ENCODE data around the gene GPER1.
"Not testable (repeated sequence)": the region's sequence is repeated elsewhere in the genome, so short reads cannot be mapped to it uniquely, and the experiment has no call there.

GPER1 gene

DNA sequence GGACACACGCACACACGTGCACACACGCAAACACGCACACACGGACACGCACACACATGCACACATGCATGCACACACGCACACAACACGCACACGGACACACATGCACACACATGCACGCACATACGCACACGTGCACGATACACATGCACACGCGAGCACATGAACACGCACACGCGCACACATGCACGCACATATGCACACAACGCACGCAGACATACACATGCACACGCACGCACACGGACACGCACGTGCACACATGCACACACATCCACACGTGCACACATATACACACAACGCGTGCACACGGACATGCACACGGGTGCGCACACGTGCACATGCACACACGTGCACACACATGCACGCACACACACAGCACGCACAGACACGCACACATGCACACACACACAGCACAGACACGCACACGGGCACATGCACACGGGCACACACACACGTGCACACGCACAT lies 17.3 kb upstream of the GPER1 start:
- TF ChIP-seq, protein P1, sequence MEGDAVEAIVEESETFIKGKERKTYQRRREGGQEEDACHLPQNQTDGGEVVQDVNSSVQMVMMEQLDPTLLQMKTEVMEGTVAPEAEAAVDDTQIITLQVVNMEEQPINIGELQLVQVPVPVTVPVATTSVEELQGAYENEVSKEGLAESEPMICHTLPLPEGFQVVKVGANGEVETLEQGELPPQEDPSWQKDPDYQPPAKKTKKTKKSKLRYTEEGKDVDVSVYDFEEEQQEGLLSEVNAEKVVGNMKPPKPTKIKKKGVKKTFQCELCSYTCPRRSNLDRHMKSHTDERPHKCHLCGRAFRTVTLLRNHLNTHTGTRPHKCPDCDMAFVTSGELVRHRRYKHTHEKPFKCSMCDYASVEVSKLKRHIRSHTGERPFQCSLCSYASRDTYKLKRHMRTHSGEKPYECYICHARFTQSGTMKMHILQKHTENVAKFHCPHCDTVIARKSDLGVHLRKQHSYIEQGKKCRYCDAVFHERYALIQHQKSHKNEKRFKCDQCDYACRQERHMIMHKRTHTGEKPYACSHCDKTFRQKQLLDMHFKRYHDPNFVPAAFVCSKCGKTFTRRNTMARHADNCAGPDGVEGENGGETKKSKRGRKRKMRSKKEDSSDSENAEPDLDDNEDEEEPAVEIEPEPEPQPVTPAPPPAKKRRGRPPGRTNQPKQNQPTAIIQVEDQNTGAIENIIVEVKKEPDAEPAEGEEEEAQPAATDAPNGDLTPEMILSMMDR (IDR thresholded peaks at IDR 0.05; ENCODE audit: control insufficient read depth, insufficient read depth, low read depth, low read length, missing control alignments): no peak
- no peak for DNase-seq (ENCODE audit: low read depth)
- no peak overlapping the region for H3K4me3 ChIP-seq (ENCODE audit: control insufficient read depth, low read depth, low read length)

DNA sequence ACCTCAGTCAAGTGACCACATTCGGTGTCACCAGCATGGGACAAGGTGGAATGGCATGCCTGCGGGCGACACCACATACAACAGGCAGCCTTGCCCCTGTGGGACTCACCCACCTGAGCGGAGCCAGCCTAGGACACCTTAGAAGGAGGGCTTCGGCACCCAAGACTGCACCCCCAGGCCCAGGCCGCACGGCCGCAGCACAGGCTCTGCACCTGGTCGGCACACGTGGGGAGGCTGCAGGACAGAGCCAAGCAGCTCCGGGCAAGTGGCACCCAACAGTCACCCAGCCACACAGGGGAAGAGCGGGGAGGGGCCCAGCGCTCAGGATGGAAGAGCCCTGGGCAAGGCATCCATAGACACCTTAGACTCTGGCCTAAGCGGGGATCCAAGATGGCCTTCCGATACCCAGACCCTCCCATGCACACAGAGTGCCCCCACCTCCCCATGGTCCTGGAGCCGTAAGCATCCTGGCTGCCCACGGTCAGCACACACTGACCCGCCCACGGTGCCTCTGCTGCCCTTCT lies 16.1 kb upstream of the GPER1 start:
- no peak for DNase-seq (ENCODE audit: low read depth)
- TF ChIP-seq, protein P1 (IDR thresholded peaks at IDR 0.05; ENCODE audit: control insufficient read depth, insufficient read depth, low read depth, low read length, missing control alignments): no peak

DNA sequence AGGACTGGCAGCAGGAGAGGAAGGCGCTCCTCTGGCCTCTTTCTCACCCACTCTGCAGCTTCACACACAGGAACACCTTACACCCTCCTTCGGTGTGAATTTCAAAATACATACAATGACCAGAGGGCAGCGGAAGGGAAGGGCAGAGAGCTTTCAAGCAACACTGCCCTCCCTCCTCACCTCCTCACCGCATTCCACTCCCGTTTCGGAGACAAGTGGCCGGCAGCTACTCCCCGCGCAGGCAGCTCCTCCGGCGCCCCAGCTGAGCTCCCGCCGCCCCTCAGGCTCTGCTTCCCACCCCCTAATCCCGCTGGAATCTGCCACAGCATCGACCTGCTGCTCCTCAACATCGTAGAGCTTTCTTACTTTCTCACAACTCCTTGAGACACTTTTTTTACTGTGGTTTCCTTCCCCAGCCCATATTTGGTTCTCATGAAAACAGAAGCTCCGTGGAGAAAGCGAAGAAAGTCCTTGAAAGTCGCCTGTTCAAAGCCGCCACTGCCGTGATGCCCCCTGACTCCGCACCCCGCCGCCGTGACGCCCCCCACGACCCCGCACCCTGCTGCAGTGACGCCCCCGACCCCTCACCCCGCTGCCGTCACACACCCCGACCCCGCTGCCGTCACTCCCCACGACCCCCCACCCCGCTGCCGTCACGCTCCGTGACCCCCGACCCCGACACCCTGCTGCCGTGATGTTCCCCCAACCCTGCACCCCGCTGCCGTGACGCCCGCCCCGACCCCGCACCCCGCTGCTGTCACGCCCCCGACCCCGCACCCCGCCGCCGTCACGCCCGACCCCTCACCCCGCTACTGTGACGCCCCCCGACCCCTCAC lies 14.6 kb upstream of the GPER1 start:
- no peak for DNase-seq (ENCODE audit: low read depth)
- no peak overlapping the region for H3K4me3 ChIP-seq (ENCODE audit: control insufficient read depth, low read depth, low read length)
- TF ChIP-seq, protein P1 (IDR thresholded peaks at IDR 0.05; ENCODE audit: control insufficient read depth, insufficient read depth, low read depth, low read length, missing control alignments): no peak

More for the DNA sequence above, 16.1 kb upstream of the GPER1 start:
- no peak overlapping the region for H3K4me3 ChIP-seq (ENCODE audit: control insufficient read depth, low read depth, low read length)

DNA sequence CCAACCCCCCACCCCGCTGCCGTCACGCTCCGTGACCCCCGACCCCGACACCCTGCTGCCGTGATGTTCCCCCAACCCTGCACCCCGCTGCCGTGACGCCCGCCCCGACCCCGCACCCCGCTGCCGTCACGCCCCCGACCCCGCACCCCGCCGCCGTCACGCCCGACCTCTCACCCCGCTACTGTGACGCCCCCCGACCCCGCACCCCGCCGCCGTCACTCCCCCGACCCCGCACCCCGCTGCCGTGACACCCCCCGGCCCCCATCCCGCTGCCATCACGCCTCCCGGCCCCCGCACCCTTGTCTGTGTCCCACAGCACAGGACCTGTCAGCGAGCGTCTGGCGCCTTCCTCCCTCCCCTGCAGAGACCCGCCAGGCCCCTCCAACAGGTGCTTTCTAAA lies 13.9 kb upstream of the GPER1 start:
- not testable (repeated sequence) for H3K4me3 ChIP-seq (ENCODE audit: control insufficient read depth, low read depth, low read length); DNase-seq (ENCODE audit: low read depth)

DNA sequence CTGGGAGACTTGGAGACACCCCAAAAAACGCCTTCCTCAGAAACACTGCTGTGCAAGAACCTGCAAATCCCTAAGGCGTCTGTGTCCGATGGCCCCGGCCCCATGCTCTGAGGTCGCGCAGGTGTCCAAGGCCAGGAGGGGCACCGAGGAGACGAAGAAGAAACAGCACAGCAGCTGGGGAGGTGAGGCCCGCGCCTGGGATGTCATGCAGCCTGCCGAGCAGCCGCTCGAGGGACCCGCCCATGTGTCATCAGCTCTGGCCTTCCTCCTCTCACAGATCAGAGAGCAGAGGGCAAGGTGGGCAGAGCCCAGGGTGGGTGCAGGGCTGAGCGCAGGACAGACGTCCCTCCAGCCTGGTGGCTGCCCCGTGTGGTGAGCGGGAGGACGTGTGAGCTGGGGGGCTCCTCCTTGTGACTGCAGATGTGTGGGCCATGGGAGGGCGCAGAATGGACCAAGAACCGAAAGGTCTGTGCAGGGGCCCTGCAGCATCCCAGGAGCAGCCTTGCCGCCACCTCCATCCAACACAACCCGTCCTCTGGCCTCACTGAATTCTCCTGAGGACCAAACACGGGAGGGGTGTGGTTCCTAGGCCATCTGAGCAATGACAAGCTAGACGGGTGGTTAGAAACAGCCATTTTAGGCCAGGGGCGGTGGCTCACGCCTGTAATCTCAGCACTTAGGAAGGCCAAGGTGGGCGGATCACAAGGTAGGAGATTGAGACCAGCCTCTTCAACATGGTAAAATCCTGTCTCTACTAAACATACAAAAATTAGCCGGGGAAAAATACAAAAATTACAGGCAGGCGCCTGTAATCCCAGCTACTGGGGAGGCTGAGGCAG lies 13.1 kb upstream of the GPER1 start:
- H3K4me3 ChIP-seq (ENCODE audit: control insufficient read depth, low read depth, low read length): no peak overlapping the region
- TF ChIP-seq, protein P1 (IDR thresholded peaks at IDR 0.05; ENCODE audit: control insufficient read depth, insufficient read depth, low read depth, low read length, missing control alignments): no peak
- no peak for DNase-seq (ENCODE audit: low read depth)

DNA sequence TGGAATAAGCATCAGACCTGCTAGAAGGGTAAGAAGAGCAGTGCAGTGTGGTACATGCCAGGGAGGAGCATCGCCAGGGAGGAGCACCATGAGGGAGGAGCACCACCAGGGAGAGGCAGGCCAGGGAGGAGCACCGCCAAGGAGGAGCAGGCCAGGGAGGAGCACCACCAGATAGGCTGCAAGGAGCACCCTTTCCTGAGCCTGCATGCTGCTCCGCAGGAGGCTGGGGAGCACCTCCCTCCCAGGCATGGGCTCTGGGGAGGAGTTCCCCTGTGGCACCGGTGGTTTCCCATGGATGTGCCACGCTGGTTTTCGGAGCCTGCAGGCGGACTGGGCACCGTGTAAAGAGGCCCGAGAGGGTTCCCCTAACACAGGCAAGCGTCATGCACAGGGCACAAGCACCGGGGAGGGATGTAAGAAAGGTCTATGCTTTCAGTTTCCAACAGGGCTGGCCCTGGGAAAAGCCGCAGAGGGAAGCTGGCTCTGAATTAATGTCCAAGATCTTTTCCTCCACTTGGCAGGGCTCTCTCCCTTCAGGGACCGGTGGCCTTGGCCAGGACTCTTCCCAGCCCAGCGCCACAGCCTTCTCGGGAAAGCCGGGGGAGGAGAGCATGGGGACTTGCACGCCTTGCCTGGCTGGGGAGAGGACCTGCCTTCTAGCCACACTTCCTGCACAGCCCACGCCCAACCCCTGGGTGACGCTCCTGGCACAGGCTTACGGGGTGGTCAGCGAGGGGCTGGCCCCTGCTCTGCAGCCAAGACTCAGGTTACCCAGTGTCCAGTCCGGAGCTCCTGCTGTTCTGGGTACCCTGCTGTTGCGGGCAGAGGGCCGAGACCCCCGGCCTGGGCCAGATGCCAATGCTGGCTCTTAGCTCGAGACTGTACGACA lies 11.5 kb upstream of the GPER1 start:
- TF ChIP-seq, protein P1 (IDR thresholded peaks at IDR 0.05; ENCODE audit: control insufficient read depth, insufficient read depth, low read depth, low read length, missing control alignments): no peak
- DNase-seq (ENCODE audit: low read depth): no peak
- no peak overlapping the region for H3K4me3 ChIP-seq (ENCODE audit: control insufficient read depth, low read depth, low read length)

Measured in AG09309 (cell line).